ENCODE data around the gene XPNPEP3. TPM values are rescaled to one million over a fixed set of nuclear protein-coding genes. Genes with fewer than 3 reads are reported as not detected.

The XPNPEP3 gene
- total RNA-seq, 1 experiment from 2014 or later: 33.1 TPM

DNA sequence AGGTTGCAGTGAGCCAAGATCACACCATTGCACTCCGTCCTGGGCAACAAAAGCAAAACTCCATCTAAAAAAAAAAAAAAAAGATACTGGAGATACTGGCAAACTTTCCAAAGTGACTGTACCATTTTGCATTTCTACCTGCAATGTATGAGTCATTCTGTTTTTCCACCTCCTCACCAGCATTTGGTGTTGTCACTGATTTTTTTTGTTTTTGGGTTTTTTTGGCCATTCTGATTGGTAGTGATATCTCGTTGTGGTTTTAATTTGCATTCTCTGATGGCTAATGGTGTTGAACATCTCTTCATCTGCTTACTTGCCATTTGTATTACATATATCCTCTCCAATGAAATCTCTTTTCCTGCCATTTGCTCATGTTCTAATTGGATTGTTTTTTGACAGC is 82.3 kb downstream of the XPNPEP3 start:
- no peak for DNase-seq (ENCODE audit: unreplicated experiment)
- intact Hi-C loops (cut with micrococcal nuclease): no loop called here
- CTCF ChIA-PET: no interaction called here
- no peak overlapping the region for H3K27ac Mint-ChIP-seq (ENCODE audit: low read depth, unreplicated experiment)
- peaks cover 19% of the 10 kb centered on the region for H3K36me3 Mint-ChIP-seq (ENCODE audit: insufficient read depth, unreplicated experiment)
- H3K27me3 Mint-ChIP-seq (ENCODE audit: insufficient read depth, unreplicated experiment): no peaks in the 10 kb centered on the region
- peaks cover 6% of the 10 kb centered on the region for H3K4me1 Mint-ChIP-seq (ENCODE audit: insufficient read depth, unreplicated experiment)
- no TSS peak for BruUV-seq (replicated peaks)
- no peak for TF ChIP-seq CTCF (IDR thresholded peaks at IDR 0.05; ENCODE audit: unreplicated experiment)
- no peak overlapping the region for H3K4me3 Mint-ChIP-seq (ENCODE audit: unreplicated experiment)
- POLR2A ChIA-PET: interaction anchor here (0.6 kb wide), 3 partner anchors 10 to 203 kb away, joined by 3 to 6 read pairs (median 5); no protein-coding TSS in a partner anchor
- no peaks in the 10 kb centered on the region for H3K9me3 Mint-ChIP-seq (ENCODE audit: unreplicated experiment)

GRCh38 chr22:40950962-40951794 is 94.2 kb downstream of the XPNPEP3 start, which contains the start of gene RBX1:
Gene RBX1, plus strand, starts transcription at chr22:40951378. Its CDS starts 21 bp downstream, at chr22:40951399.
- H3K4me3 Mint-ChIP-seq (ENCODE audit: unreplicated experiment): peak within 1 kb of the TSS; percentile 98
- peaks cover 8% of the 10 kb centered on the region for H3K4me1 Mint-ChIP-seq (ENCODE audit: insufficient read depth, unreplicated experiment)
- CTCF ChIA-PET: interaction anchor here (0.5 to 1.8 kb wide), 5 partner anchors 28 to 1663 kb away, joined by 3 to 10 read pairs (median 4); partner anchors contain the start of genes CHADL and POLDIP3
- peak; percentile 98 for DNase-seq (ENCODE audit: unreplicated experiment)
- intact Hi-C loops (cut with micrococcal nuclease): loop anchor here (1.0 to 10.0 kb wide), 3 partner anchors 70 to 254 kb away; partner anchors contain the start of gene L3MBTL2
- H3K9me3 Mint-ChIP-seq (ENCODE audit: unreplicated experiment): no peaks in the 10 kb centered on the region
- BruUV-seq (replicated peaks): no TSS peak
- peaks cover 31% of the 10 kb centered on the region for H3K36me3 Mint-ChIP-seq (ENCODE audit: insufficient read depth, unreplicated experiment)
- POLR2A ChIA-PET: interaction anchor here (0.6 to 7.1 kb wide), 33 partner anchors 9 to 1431 kb away, joined by 3 to 231 read pairs (median 6); partner anchors contain the start of genes ATF4, EP300, PMM1 and RANGAP1
- no peak for TF ChIP-seq CTCF (IDR thresholded peaks at IDR 0.05; ENCODE audit: unreplicated experiment)
- H3K27me3 Mint-ChIP-seq (ENCODE audit: insufficient read depth, unreplicated experiment): no peaks in the 10 kb centered on the region
- peak within 1 kb of the TSS; percentile 99 for H3K27ac Mint-ChIP-seq (ENCODE audit: low read depth, unreplicated experiment)

DNA sequence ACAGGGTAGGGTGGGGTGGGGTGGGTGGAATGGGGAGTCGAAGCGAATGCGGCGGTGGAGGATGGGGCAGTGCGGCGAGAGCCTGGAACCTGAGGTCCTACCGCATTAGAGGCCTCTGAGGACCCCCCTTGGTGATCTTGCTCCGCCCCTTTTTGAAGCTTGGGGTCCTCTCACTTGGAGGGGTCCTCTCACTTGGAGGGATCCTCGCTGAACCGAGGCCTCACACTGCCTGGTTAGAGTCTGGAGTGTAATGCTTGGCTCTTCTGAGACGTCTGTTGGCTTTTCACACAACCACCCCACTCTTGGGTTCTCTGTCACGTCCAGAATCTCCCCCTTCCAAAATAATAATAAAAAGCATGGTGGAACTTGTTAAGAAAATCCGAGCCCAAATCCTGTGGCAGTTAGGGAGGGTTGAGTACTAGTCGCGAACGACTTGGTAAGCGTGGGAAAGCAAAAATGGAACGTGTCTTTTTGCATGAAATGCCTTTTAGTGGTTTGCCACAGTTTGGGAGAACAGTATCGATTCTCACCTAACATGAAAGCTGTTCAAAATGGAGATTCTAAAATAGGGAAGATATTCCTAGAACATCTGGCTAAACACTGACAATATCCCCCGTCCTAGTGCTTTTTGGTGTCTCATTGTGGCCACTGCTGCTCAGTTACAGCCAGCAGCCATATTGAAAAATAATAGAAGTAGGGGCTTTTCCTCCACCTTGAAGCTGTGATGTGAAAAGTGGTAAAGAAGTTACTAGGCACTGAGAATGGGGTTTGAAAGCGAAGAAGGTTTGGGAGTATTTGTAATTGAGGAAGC is 95.1 kb downstream of the XPNPEP3 start:
- CTCF ChIA-PET: interaction anchor here (0.5 to 1.8 kb wide), 6 partner anchors 29 to 1662 kb away, joined by 3 to 10 read pairs (median 4); partner anchors contain the start of genes CHADL and POLDIP3
- peak overlapping the region; percentile 98 for H3K4me3 Mint-ChIP-seq (ENCODE audit: unreplicated experiment)

More for the DNA sequence above, 95.1 kb downstream of the XPNPEP3 start:
- Mint-ChIP-seq H3K27me3 (ENCODE audit: insufficient read depth, unreplicated experiment) (no peaks in the 10 kb centered on the region), H3K36me3 (ENCODE audit: insufficient read depth, unreplicated experiment) (peaks cover 32% of the 10 kb centered on the region), H3K9me3 (ENCODE audit: unreplicated experiment) (no peaks in the 10 kb centered on the region), H3K4me1 (ENCODE audit: insufficient read depth, unreplicated experiment) (peaks cover 8% of the 10 kb centered on the region), H3K27ac (ENCODE audit: low read depth, unreplicated experiment) (peak overlapping the region; percentile 99)
- intact Hi-C loops (cut with micrococcal nuclease): loop anchor here (1.0 to 10.0 kb wide), 3 partner anchors 69 to 253 kb away; partner anchors contain the start of gene L3MBTL2
- no peak for DNase-seq (ENCODE audit: unreplicated experiment)
- TSS peak; percentile 52 for BruUV-seq (replicated peaks)
- POLR2A ChIA-PET: interaction anchor here (0.7 to 7.1 kb wide), 37 partner anchors 8 to 1469 kb away, joined by 3 to 231 read pairs (median 5); partner anchors contain the start of genes ATF4, EP300, PMM1 and RANGAP1
- TF ChIP-seq CTCF (IDR thresholded peaks at IDR 0.05; ENCODE audit: unreplicated experiment): no peak
